T-helper 2 cell treated with Interferon-gamma antibody and Interleukin-4, amounts not matched to agents 5 μg/mL and 100 μg/mL, for 36 hours (primary cell): ENCODE data around the gene FSIP1.
A peak's percentile ranks its signal among the peaks of the same experiment; 100 is the strongest.

ENCODE experiments used
- DNase-seq: peaks from one replicate; pipeline ENCODE4 v3.0.0; 2021; ENCODE audit warnings: low spot score
- H3K27ac Mint-ChIP-seq: one replicate; pipeline ENCODE4 v1.8.0; 2021; ENCODE audit warnings: mild to moderate bottlenecking, mixed read lengths
- H3K27me3 Mint-ChIP-seq: one replicate; pipeline ENCODE4 v1.8.0; 2021; ENCODE audit warnings: low read depth, mixed read lengths
- H3K36me3 Mint-ChIP-seq: one replicate; pipeline ENCODE4 v1.8.0; 2021; ENCODE audit warnings: low read depth, mixed read lengths
- H3K4me1 Mint-ChIP-seq: one replicate; pipeline ENCODE4 v1.8.0; 2021; ENCODE audit warnings: low read depth, mixed read lengths
- H3K4me3 Mint-ChIP-seq: one replicate; pipeline ENCODE4 v1.8.0; 2022; ENCODE audit warnings: mild to moderate bottlenecking, moderate library complexity, mixed read lengths
- H3K9me3 Mint-ChIP-seq: one replicate; pipeline ENCODE4 v1.8.0; 2021; ENCODE audit warnings: mixed read lengths

Gene FSIP1

DNA sequence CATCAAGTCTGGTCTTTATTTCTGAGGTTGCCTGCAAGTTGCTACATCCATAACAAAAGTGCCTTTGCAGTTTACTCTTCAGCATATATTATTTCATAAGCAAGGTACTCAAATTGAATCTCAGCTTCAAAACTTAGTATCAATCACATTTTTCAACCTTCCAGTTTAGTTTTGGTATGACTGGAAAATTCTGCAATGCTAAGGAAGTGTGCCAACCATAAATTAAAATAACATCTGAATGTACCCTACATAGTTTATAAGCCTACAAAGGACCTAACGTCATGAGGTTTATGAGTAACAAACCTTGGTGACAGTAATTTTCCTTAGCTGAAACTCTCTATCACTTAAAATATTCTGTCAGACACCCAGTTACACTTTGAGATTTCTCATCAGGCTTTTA lies 138.9 kb downstream of the FSIP1 start:
- DNase-seq: no peak
- no peaks in the 10 kb centered on the region for H3K36me3 Mint-ChIP-seq
- no peak overlapping the region for H3K4me3 Mint-ChIP-seq
- H3K9me3 Mint-ChIP-seq: no peaks in the 10 kb centered on the region
- H3K27me3 Mint-ChIP-seq: peaks cover 12% of the 10 kb centered on the region
- H3K27ac Mint-ChIP-seq: no peak overlapping the region
- peaks cover 21% of the 10 kb centered on the region for H3K4me1 Mint-ChIP-seq

GRCh38 chr15:39642011-39642640 lies 140.5 kb downstream of the FSIP1 start:
- Mint-ChIP-seq H3K9me3 (no peaks in the 10 kb centered on the region), H3K27ac (no peak overlapping the region), H3K36me3 (peaks cover 2% of the 10 kb centered on the region), H3K4me1 (peaks cover 21% of the 10 kb centered on the region), H3K4me3 (no peak overlapping the region), H3K27me3 (peaks cover 23% of the 10 kb centered on the region)
- DNase-seq: no peak

DNA sequence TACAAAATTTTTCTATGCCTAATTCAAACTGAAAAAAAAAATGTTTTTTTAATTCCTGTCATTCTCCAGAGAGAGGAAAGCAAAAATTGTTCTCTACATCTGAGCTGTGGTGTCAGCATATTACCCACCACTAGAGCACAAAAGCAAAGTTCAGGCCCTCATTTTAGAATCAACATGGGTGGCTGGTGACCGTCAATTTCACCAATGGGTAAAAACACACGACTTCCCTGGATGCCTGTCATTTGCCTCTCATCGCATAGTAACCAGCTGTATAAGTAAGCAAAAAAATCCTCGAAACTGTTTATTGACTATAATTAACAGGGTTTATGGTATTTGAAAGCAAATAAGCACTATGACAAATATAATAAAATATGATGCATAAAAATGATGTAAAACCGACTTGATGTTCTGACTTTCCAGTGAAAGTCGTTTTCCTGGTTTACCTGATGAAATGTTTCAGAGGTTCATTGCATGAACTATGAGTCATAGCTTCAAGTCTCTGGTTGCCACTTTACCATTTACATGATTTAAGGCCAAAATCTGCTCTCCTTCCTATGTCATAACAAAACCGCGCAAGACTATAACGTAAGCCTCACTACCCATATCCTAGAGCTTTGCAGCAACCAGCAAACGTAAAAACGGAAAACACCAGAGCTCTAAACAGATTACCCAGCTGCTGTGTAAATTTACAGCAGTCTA lies 141.3 kb downstream of the FSIP1 start:
- Mint-ChIP-seq H3K4me1 (peaks cover 18% of the 10 kb centered on the region), H3K4me3 (no peak overlapping the region), H3K36me3 (peaks cover 2% of the 10 kb centered on the region), H3K27ac (no peak overlapping the region), H3K9me3 (no peaks in the 10 kb centered on the region), H3K27me3 (peaks cover 21% of the 10 kb centered on the region)
- DNase-seq: no peak

DNA sequence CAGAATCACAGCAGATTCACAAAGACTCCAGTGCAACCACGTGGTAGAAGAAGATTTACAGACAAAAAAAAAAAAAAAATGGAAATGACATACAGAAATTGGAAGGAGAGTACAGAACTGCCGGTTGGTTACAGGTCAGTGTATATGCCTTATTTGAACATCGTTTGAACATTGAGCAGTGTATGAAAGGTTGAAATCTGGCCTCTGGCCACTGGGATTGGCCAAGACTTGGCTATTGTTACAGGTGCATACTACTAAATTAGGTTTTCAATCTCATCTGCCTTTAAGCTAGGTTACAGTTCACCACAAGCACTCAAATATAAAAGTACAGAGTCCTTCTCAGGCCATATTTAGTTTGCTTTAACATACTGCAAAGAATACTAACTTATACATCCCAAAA lies 142.0 kb downstream of the FSIP1 start:
- H3K4me3 Mint-ChIP-seq: no peak overlapping the region
- peaks cover 2% of the 10 kb centered on the region for H3K36me3 Mint-ChIP-seq
- H3K27me3 Mint-ChIP-seq: peaks cover 21% of the 10 kb centered on the region
- peaks cover 18% of the 10 kb centered on the region for H3K4me1 Mint-ChIP-seq
- no peaks in the 10 kb centered on the region for H3K9me3 Mint-ChIP-seq
- no peak for DNase-seq
- H3K27ac Mint-ChIP-seq: no peak overlapping the region

DNA sequence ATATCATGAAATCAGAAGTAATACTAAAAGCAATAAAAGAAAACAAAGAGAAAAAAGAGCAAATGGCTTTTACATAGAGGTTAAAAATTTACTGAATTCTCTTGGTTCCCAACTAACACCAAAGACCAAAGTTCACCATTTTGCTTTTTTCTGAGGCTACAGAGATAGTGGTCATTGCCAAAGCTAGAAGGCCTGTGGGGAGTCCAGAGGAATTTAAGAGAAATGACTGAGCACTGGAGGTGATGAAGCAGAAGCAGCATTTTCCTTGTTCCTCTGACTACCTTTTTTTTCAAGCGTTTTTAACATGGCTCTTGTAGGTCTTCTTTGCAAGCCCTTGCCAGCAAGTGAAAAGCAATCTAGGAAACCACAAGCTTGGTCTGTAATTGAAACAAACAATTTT lies 143.6 kb downstream of the FSIP1 start:
- Mint-ChIP-seq H3K4me1 (peaks cover 16% of the 10 kb centered on the region), H3K27ac (no peak overlapping the region), H3K36me3 (peaks cover 2% of the 10 kb centered on the region), H3K9me3 (no peaks in the 10 kb centered on the region), H3K4me3 (no peak overlapping the region), H3K27me3 (peaks cover 20% of the 10 kb centered on the region)
- no peak for DNase-seq

DNA sequence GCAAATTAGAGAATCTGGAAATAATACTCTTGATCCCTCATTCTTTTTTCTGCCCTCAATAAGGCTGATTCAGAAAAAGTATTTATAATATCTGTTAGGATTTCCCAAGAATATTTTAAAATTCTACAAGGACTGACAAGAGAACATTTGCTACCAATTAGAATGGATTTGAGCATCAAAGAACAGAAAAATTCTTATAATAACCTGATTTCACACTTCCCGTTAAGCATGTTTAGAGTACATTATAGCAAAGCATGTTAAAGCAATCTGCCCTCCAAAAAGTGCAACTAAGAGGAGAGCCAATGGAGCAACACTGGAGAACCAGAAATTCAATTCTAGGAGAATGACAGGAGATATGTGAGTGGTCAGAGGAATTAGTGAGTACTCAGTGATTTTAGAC lies 144.6 kb downstream of the FSIP1 start:
- DNase-seq: no peak
- Mint-ChIP-seq H3K4me1 (peaks cover 10% of the 10 kb centered on the region), H3K4me3 (no peak overlapping the region), H3K36me3 (peaks cover 2% of the 10 kb centered on the region), H3K27ac (no peak overlapping the region), H3K9me3 (no peaks in the 10 kb centered on the region), H3K27me3 (peaks cover 15% of the 10 kb centered on the region)

DNA sequence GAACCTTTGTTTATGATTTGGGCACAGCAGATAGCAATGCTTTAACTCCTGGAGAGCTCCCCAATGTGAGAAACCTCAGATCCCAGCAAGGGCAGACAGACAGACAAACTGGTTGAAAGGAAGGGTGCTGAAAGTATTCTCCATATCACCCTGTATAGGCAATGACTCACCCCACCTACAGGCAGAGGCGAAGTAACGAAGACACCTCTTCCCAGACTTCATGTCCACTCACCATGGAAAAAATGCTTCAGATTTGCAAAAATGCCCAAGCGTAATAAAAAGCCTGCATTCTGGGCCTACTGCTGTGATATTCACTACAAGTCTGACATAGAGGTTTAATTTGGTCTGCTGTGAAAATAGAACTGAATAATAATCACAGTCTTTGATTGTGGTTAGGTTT lies 151.3 kb downstream of the FSIP1 start:
- no peak overlapping the region for H3K4me3 Mint-ChIP-seq
- H3K27ac Mint-ChIP-seq: peak overlapping the region; percentile 24
- peaks cover 19% of the 10 kb centered on the region for H3K36me3 Mint-ChIP-seq
- H3K9me3 Mint-ChIP-seq: peaks cover 13% of the 10 kb centered on the region
- no peaks in the 10 kb centered on the region for H3K27me3 Mint-ChIP-seq
- peak; percentile 42 for DNase-seq
- H3K4me1 Mint-ChIP-seq: peaks cover 44% of the 10 kb centered on the region

- Mint-ChIP-seq H3K27me3 (no peaks in the 10 kb centered on the region), H3K4me3 (no peak overlapping the region), H3K4me1 (peaks cover 58% of the 10 kb centered on the region), H3K27ac (peak overlapping the region; percentile 88), H3K36me3 (peaks cover 32% of the 10 kb centered on the region), H3K9me3 (peaks cover 19% of the 10 kb centered on the region)
- no peak for DNase-seq
Observed at GRCh38 chr15:39629906-39630305, 152.7 kb downstream of the FSIP1 start.

GRCh38 chr15:39629371-39629770 lies 153.3 kb downstream of the FSIP1 start:
- Mint-ChIP-seq H3K27me3 (no peaks in the 10 kb centered on the region), H3K36me3 (peaks cover 35% of the 10 kb centered on the region), H3K4me1 (peaks cover 64% of the 10 kb centered on the region), H3K9me3 (peaks cover 19% of the 10 kb centered on the region), H3K27ac (peak overlapping the region; percentile 88), H3K4me3 (peak overlapping the region; percentile 61)
- peak; percentile 67 for DNase-seq

GRCh38 chr15:39628546-39629257 lies 153.9 kb downstream of the FSIP1 start:
- Mint-ChIP-seq H3K36me3 (peaks cover 35% of the 10 kb centered on the region), H3K27me3 (no peaks in the 10 kb centered on the region), H3K9me3 (peaks cover 19% of the 10 kb centered on the region), H3K4me3 (peak overlapping the region; percentile 61), H3K4me1 (peaks cover 70% of the 10 kb centered on the region), H3K27ac (peak overlapping the region; percentile 88)
- DNase-seq: no peak

GRCh38 chr15:39628144-39628508 lies 154.5 kb downstream of the FSIP1 start:
- Mint-ChIP-seq H3K4me3 (peak overlapping the region; percentile 21), H3K36me3 (peaks cover 36% of the 10 kb centered on the region), H3K27me3 (no peaks in the 10 kb centered on the region), H3K4me1 (peaks cover 76% of the 10 kb centered on the region), H3K9me3 (peaks cover 19% of the 10 kb centered on the region), H3K27ac (peak overlapping the region; percentile 78)
- DNase-seq: no peak

DNA sequence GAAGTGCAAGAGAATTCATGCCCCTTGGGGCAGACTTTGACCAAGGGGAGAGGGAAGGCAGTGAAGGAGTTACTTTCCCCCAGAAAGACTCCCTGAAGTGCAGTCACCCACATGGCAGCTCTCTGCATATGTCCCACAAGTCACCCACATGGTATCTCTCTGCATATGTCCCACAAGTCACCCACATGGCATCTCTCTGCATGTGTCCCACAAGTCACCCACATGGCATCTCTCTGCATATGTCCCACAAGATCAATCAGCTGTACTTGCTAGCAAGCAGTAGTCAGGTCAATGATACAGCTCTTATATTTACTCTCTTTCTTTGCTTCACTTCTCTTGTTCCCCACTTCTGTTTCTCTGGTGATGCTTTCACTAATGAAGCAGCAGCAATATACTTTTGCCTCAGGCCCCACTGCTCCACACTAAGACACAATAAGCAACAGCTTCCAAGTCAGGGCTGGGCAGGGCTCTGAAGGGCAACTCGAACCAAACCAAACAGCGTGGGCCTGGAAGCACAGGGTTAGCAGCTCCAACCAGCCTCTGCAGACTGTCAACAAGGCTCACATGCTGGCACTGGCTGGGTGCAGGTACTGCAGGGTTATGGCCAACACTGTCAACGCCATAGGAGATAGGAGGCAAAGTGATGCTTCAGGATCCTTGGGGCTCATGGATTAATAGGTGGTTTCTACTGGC lies 155.0 kb downstream of the FSIP1 start:
- H3K27ac Mint-ChIP-seq: peak overlapping the region; percentile 78
- H3K4me3 Mint-ChIP-seq: peak overlapping the region; percentile 21
- H3K36me3 Mint-ChIP-seq: peaks cover 39% of the 10 kb centered on the region
- H3K9me3 Mint-ChIP-seq: peaks cover 19% of the 10 kb centered on the region
- no peaks in the 10 kb centered on the region for H3K27me3 Mint-ChIP-seq
- peaks cover 82% of the 10 kb centered on the region for H3K4me1 Mint-ChIP-seq
- DNase-seq: no peak

DNA sequence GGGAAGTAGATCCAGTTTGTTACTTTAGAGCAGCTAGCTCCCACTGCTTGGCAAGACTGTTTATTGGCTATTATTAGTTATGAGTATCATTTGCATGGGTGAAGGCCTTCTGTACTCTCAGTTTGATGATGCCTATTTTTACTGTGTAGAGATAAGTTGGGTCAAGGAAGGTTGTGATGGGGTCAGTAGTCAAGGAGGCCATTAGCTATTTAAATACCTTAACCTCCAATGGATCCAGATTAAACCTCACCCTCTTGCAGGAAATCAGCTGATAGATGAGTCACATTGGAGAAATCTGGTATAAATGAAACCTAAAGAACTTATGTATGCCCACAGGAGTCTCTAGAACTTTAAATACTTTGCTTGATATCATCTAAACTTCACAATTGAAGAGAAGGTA lies 156.8 kb downstream of the FSIP1 start:
- H3K9me3 Mint-ChIP-seq: peaks cover 19% of the 10 kb centered on the region
- peaks cover 82% of the 10 kb centered on the region for H3K4me1 Mint-ChIP-seq
- peaks cover 36% of the 10 kb centered on the region for H3K36me3 Mint-ChIP-seq
- no peak for DNase-seq
- no peaks in the 10 kb centered on the region for H3K27me3 Mint-ChIP-seq
- peak overlapping the region; percentile 99 for H3K27ac Mint-ChIP-seq
- H3K4me3 Mint-ChIP-seq: peak overlapping the region; percentile 40

GRCh38 chr15:39625451-39625850 lies 157.2 kb downstream of the FSIP1 start:
- no peaks in the 10 kb centered on the region for H3K27me3 Mint-ChIP-seq
- no peak for DNase-seq
- H3K36me3 Mint-ChIP-seq: peaks cover 35% of the 10 kb centered on the region
- H3K9me3 Mint-ChIP-seq: peaks cover 19% of the 10 kb centered on the region
- peaks cover 80% of the 10 kb centered on the region for H3K4me1 Mint-ChIP-seq
- peak overlapping the region; percentile 99 for H3K27ac Mint-ChIP-seq
- H3K4me3 Mint-ChIP-seq: peak overlapping the region; percentile 85
